HCT116 (cell line): ENCODE measurements around the gene SH3BGR. TPM values are rescaled to one million over a fixed set of nuclear protein-coding genes. Genes with fewer than 3 reads are reported as not detected.

Source experiments
- ATAC-seq: fragments of 200-7000 bp; cut with Tn5 transposase; 2 replicates; pipeline ENCODE4 v1.9.1; 2020; ENCODE audit warnings: mild to moderate bottlenecking, moderate library complexity
- BruUV-seq: library from RNA; stranded (reverse); fragments of 400-500 nt; replicated peaks from 2 replicates; lab custom pipeline; 2021; lab: Mats Ljungman, UMichigan
- CTCF ChIA-PET: fragments of 300-600 bp; sonication (Branson Sonifier 250); formaldehyde crosslinking; loops from one replicate; lab custom pipeline; 2021; ENCODE audit warnings: antibody characterized with exemption; lab: Charles Lee
- POLR2A ChIA-PET: fragments of 300-600, 350-600 bp; sonication (Branson Sonifier 250); formaldehyde crosslinking; loops from one replicate; lab custom pipeline; 2021; ENCODE audit warnings: antibody characterized with exemption; lab: Charles Lee
- RAD21 ChIA-PET, 2 experiments: fragments of 300-600 bp; sonication (Branson Sonifier 250); formaldehyde crosslinking; loops; one replicate each; lab custom pipeline; 2023; ENCODE audit warnings: low total read pairs in 2 of 2; ENCODE audit not compliant: uncharacterized antibody in 2 of 2, unreplicated experiment in 2 of 2, low non-redundant PET in 1 of 2; lab: Charles Lee
- DNase-seq: peaks from one replicate; pipeline ENCODE4 v3.0.0-alpha.2; 2010; ENCODE audit warnings: low read depth, low spot score
- H2AFZ ChIP-seq: fragments of 200-600 bp; shearing (Covaris generic), sonication (generic); 2 replicates; pipeline ENCODE4 v1.6.1; 2017; ENCODE audit warnings: low read depth, mixed run types, mixed read lengths, antibody characterized with exemption, low read length; ENCODE audit not compliant: poor library complexity, severe bottlenecking
- H3K27ac ChIP-seq: 2 replicates; pipeline ENCODE4 v1.5.1; 2012; ENCODE audit warnings: low read depth, low read length
- H3K27me3 ChIP-seq: fragments of 200-600 bp; sonication (generic); 2 replicates; pipeline ENCODE4 v1.6.1; 2016; ENCODE audit warnings: mixed run types, low read length, mixed read lengths; ENCODE audit not compliant: insufficient read depth
- H3K36me3 ChIP-seq, 2 experiments: fragments of 200-500 bp in 1 of 2; fragments of 200-600 bp in 1 of 2; sonication (Bioruptor generic) in 1 of 2; sonication (generic) in 1 of 2; 2 replicates each; pipeline versions ENCODE4 v1.5.1 to v1.6.1; 2014 to 2016; ENCODE audit warnings: low read length in 2 of 2, inconsistent platforms in 1 of 2, mixed read lengths in 1 of 2, mixed run types in 1 of 2; ENCODE audit not compliant: insufficient read depth in 2 of 2, control insufficient read depth in 1 of 2
- H3K4me1 ChIP-seq, 2 experiments: fragments of 200-600 bp in 1 of 2; sonication (generic) in 1 of 2; 2 replicates each; pipeline versions ENCODE4 v1.5.1 to v1.6.1; 2012 to 2017; ENCODE audit warnings: low read length in 2 of 2, inconsistent platforms in 1 of 2, mild to moderate bottlenecking in 1 of 2, mixed read lengths in 1 of 2, mixed run types in 1 of 2, moderate library complexity in 1 of 2; ENCODE audit not compliant: insufficient read depth in 2 of 2, control insufficient read depth in 1 of 2
- H3K4me2 ChIP-seq: fragments of 200-600 bp; sonication (generic); 2 replicates; pipeline ENCODE4 v1.6.1; 2017; ENCODE audit warnings: mixed run types, low read length, mixed read lengths
- H3K4me3 ChIP-seq, 2 experiments: fragments of 200-600 bp in 1 of 2; sonication (generic) in 1 of 2; replicated peaks in 1 of 2; 2 replicates each; pipeline ENCODE4 v1.5.1; 2011 to 2016; ENCODE audit warnings: low read length in 2 of 2, control low read depth in 1 of 2, low read depth in 1 of 2, mild to moderate bottlenecking in 1 of 2, mixed read lengths in 1 of 2, mixed run types in 1 of 2
- H3K79me2 ChIP-seq: fragments of 200-600 bp; sonication (generic); 2 replicates; pipeline ENCODE4 v1.6.1; 2017; ENCODE audit warnings: mild to moderate bottlenecking, mixed run types, low read length, moderate library complexity, mixed read lengths; ENCODE audit not compliant: insufficient read depth
- H3K9ac ChIP-seq: fragments of 200-600 bp; sonication (generic); 2 replicates; pipeline ENCODE4 v1.6.1; 2016; ENCODE audit warnings: low read length, mixed read lengths
- H3K9me2 ChIP-seq: fragments of 200-600 bp; sonication (generic), shearing (Covaris generic); 2 replicates; pipeline ENCODE4 v1.6.1; 2017; ENCODE audit warnings: mixed run types, mild to moderate bottlenecking, moderate library complexity; ENCODE audit not compliant: insufficient read depth
- H3K9me3 ChIP-seq, 2 experiments: fragments of 200-500 bp in 1 of 2; fragments of 200-600 bp in 1 of 2; sonication (Bioruptor generic) in 1 of 2; sonication (generic) in 1 of 2; 2 replicates each; pipeline ENCODE4 v1.6.1; 2014 to 2017; ENCODE audit warnings: low read length in 2 of 2, mixed read lengths in 2 of 2, inconsistent platforms in 1 of 2, low read depth in 1 of 2, mild to moderate bottlenecking in 1 of 2, mixed run types in 1 of 2, moderate library complexity in 1 of 2; ENCODE audit not compliant: control insufficient read depth in 1 of 2, insufficient read depth in 1 of 2
- H4K20me1 ChIP-seq: fragments of 200-600 bp; sonication (generic), shearing (Covaris generic); 2 replicates; pipeline ENCODE4 v1.6.1; 2017; ENCODE audit warnings: mixed run types, mild to moderate bottlenecking, moderate library complexity; ENCODE audit not compliant: insufficient read depth
- ELF1 ChIP-seq: IDR thresholded peaks from 2 replicates; pipeline ENCODE4 v1.6.1; 2012; ENCODE audit warnings: low read depth, borderline replicate concordance
- EZH2 ChIP-seq: fragments of 200-600 bp; sonication (generic); IDR thresholded peaks from 2 replicates; pipeline ENCODE4 v1.6.1; 2017; ENCODE audit warnings: antibody characterized with exemption, mixed run types
- JUND ChIP-seq: IDR thresholded peaks from 2 replicates; pipeline ENCODE4 v1.6.1; 2012
- REST ChIP-seq: IDR thresholded peaks from 2 replicates; pipeline ENCODE4 v1.6.1; 2012; ENCODE audit warnings: low read depth
- SRF ChIP-seq: IDR thresholded peaks from 2 replicates; pipeline ENCODE4 v1.6.1; 2012; ENCODE audit warnings: low read depth
- TCF7L2 ChIP-seq: IDR thresholded peaks from 2 replicates; pipeline ENCODE4 v1.7.0; 2011; ENCODE audit warnings: borderline replicate concordance, inconsistent platforms; ENCODE audit not compliant: insufficient read depth, insufficient read length; ENCODE audit errors: extremely low read depth
- ZBTB33 ChIP-seq: IDR thresholded peaks from 2 replicates; pipeline ENCODE4 v1.6.1; 2011; ENCODE audit warnings: mild to moderate bottlenecking, low read length, moderate library complexity; ENCODE audit not compliant: insufficient replicate concordance; ENCODE audit errors: extremely low read depth
- ZNF274 ChIP-seq: fragments of 200-500 bp; sonication (Bioruptor generic); IDR thresholded peaks from 2 replicates; pipeline ENCODE4 v1.6.1; 2014; ENCODE audit warnings: mild to moderate bottlenecking, low read depth, low read length, inconsistent platforms
- intact Hi-C: fragments of 100-400 bp; cut with micrococcal nuclease; formaldehyde crosslinking; loops from 2 replicates; pipeline ENCODE4 v1.10.0; 2022
- total RNA-seq: library from RNA; stranded (reverse); gene quantifications from one replicate; pipeline ENCODE4 v1.2.1, GENCODE V29; 2021; ENCODE audit not compliant: unreplicated experiment

Gene SH3BGR
- total RNA-seq, 1 experiment from 2014 or later, result 4.8 TPM

- Histone ChIP-seq H3K4me3 (no peak overlapping the region), H3K36me3 (no peaks in the 10 kb centered on the region), H3K27ac (no peak overlapping the region), H4K20me1 (no peaks in the 10 kb centered on the region), H3K9ac (no peak overlapping the region), H2AFZ (no peak overlapping the region), H3K4me1 (no peaks in the 10 kb centered on the region), H3K9me3 (no peaks in the 10 kb centered on the region; a peak in 1 of 4 replicates), H3K4me2 (no peak overlapping the region), H3K9me2 (no peaks in the 10 kb centered on the region), H3K79me2 (no peaks in the 10 kb centered on the region), H3K27me3 (no peaks in the 10 kb centered on the region)
- DNase-seq, result no peak
- ChIA-PET CTCF (no interaction called here), POLR2A (no interaction called here), RAD21 (no interaction called here)
- BruUV-seq, result no TSS peak
- ATAC-seq, result no peak
- intact Hi-C loops, result no loop called here
- no peak for TF ChIP-seq ELF1
- TF ChIP-seq TCF7L2, result no peak
- no peak for TF ChIP-seq JUND
- TF ChIP-seq, all 23 proteins: peak for 0
These were observed 47.4 kb downstream of the SH3BGR start for GRCh38 chr21:39499156-39499555.

GRCh38 chr21:39502631-39503030 lies 50.9 kb downstream of the SH3BGR start:
- H4K20me1 ChIP-seq, result no peaks in the 10 kb centered on the region
- H3K27ac ChIP-seq, result no peak overlapping the region
- H2AFZ ChIP-seq, result no peak overlapping the region
- H3K79me2 ChIP-seq, result no peaks in the 10 kb centered on the region
- H3K9me3 ChIP-seq, result no peaks in the 10 kb centered on the region
- ChIA-PET RAD21 (no interaction called here), CTCF (no interaction called here), POLR2A (no interaction called here)
- no peaks in the 10 kb centered on the region for H3K27me3 ChIP-seq
- no peak for TF ChIP-seq ZNF274
- TF ChIP-seq ZBTB33, result no peak
- no peak for TF ChIP-seq REST
- no peak for TF ChIP-seq EZH2
- TF ChIP-seq TCF7L2, result no peak
- no peak for TF ChIP-seq SRF
- no peak for ATAC-seq
- H3K36me3 ChIP-seq, result no peaks in the 10 kb centered on the region
- H3K4me2 ChIP-seq, result no peak overlapping the region
- no peak overlapping the region for H3K4me3 ChIP-seq
- intact Hi-C loops, result no loop called here
- no peak for DNase-seq
- H3K9me2 ChIP-seq, result no peaks in the 10 kb centered on the region
- no TSS peak for BruUV-seq
- H3K4me1 ChIP-seq, result no peaks in the 10 kb centered on the region
- no peak overlapping the region for H3K9ac ChIP-seq
